A673 (cell line): ENCODE data around the gene KLHL1. TPM values are rescaled to one million over a fixed set of nuclear protein-coding genes. Genes with fewer than 3 reads are reported as not detected.

Source experiments
- BruUV-seq: library from RNA; stranded (reverse); fragments of 400-500 nt; replicated peaks from 2 replicates; lab custom pipeline; 2021; lab: Mats Ljungman, UMichigan
- CTCF ChIA-PET: fragments of 300-600 bp; sonication (Branson Sonifier 250); formaldehyde crosslinking; loops from one replicate; lab custom pipeline; 2022; ENCODE audit warnings: antibody characterized with exemption; lab: Charles Lee
- POLR2A ChIA-PET: fragments of 300-600 bp; sonication (Branson Sonifier 250); formaldehyde crosslinking; loops from one replicate; lab custom pipeline; 2022; ENCODE audit warnings: antibody characterized with exemption; ENCODE audit not compliant: low non-redundant PET; lab: Charles Lee
- DNase-seq: peaks from one replicate; pipeline ENCODE4 v3.0.0-alpha.2; 2015; ENCODE audit warnings: low spot score
- H3K27ac ChIP-seq: fragments of 200-600 bp; sonication (generic); 2 replicates; pipeline ENCODE4 v1.5.1; 2016; ENCODE audit warnings: mixed run types, low read depth, mild to moderate bottlenecking, mixed read lengths, antibody characterized with exemption, low read length; ENCODE audit not compliant: poor library complexity, severe bottlenecking
- H3K27me3 ChIP-seq: fragments of 200-600 bp; sonication (generic); replicated peaks from 2 replicates; pipeline ENCODE4 v1.6.1; 2017; ENCODE audit warnings: mixed run types, low read depth, mild to moderate bottlenecking, mixed read lengths, antibody characterized with exemption, low read length; ENCODE audit not compliant: insufficient read depth, poor library complexity
- H3K36me3 ChIP-seq: fragments of 200-600 bp; sonication (generic); 2 replicates; pipeline ENCODE4 v1.6.1; 2016; ENCODE audit warnings: mixed run types, mild to moderate bottlenecking, mixed read lengths, antibody characterized with exemption, low read length; ENCODE audit not compliant: insufficient read depth, poor library complexity, severe bottlenecking
- H3K4me1 ChIP-seq: fragments of 200-600 bp; sonication (generic); 2 replicates; pipeline ENCODE4 v1.6.1; 2017; ENCODE audit warnings: mixed run types, mild to moderate bottlenecking, mixed read lengths, antibody characterized with exemption, low read length; ENCODE audit not compliant: insufficient read depth, poor library complexity, severe bottlenecking
- H3K4me3 ChIP-seq: fragments of 200-600 bp; sonication (generic); 2 replicates; pipeline ENCODE4 v1.5.1; 2016; ENCODE audit warnings: low read depth, mixed run types, mild to moderate bottlenecking, mixed read lengths, low read length; ENCODE audit not compliant: poor library complexity, severe bottlenecking
- H3K9me3 ChIP-seq: fragments of 200-600 bp; sonication (generic); 2 replicates; pipeline ENCODE4 v1.6.1; 2016; ENCODE audit warnings: mixed run types, low read depth, mild to moderate bottlenecking, mixed read lengths, antibody characterized with exemption, low read length; ENCODE audit not compliant: poor library complexity, severe bottlenecking
- EZH2 ChIP-seq: fragments of 200-600 bp; sonication (generic); IDR thresholded peaks from 2 replicates; pipeline ENCODE4 v1.6.1; 2017; ENCODE audit warnings: borderline replicate concordance, low read depth, mild to moderate bottlenecking, mixed read lengths, antibody characterized with exemption, low read length; ENCODE audit not compliant: poor library complexity, severe bottlenecking
- intact Hi-C: fragments of 100-400 bp; cut with micrococcal nuclease; formaldehyde crosslinking; loops from one replicate; pipeline ENCODE4 v1.10.0; 2022; ENCODE audit not compliant: unreplicated experiment
- total RNA-seq: library from RNA; stranded (reverse); gene quantifications from 2 replicates; pipeline ENCODE4 v1.2.3, GENCODE V29; 2021
- TF ChIP-seq, protein P1 (sequence below): fragments of 300-800, 200-600 bp; sonication (generic); conservative IDR thresholded peaks from 2 replicates; pipeline ENCODE4 v1.5.1; 2017; ENCODE audit warnings: low read depth, mild to moderate bottlenecking, antibody characterized with exemption, low read length, moderate library complexity, mixed read lengths

Gene KLHL1
- total RNA-seq, 1 experiment from 2014 or later = not detected

DNA sequence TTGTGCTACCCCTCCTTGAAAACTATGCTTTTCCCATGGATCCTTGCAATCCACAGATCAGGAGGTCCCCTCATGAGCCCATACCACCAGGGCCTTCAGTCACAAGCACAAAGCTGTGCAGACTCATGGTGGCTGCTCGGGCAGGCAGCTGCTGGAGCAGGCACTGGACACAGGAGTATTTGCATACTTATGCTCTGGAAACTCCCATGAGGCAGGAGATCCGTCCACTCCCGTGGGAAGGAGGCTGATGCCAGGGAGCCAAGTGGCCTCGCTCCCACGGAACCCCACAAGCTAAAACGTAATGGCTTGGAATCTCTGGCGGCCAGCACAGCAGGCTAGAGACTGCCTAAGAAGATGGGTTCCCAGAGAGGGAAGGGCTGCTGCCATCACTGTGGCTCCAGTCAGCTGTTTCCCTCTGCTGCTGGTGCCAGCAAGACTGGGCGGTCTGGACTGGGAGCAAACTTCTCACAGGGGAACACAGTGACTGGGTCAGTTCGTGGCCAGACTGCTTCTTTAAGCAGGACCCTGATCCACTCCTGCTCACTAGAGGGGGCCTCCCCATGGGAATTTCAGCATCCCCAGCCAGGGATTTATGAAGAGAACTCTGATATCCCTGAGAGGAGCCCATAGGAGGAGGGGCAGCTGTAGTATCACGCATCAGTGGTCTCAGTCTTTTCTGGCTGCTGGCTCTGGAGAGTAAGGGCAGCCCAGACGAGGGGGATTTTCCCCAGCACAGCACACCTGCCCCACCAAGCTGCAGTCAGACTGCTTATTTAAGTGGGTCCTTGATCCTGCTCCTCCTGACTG, 370.9 kb downstream of the KLHL1 start:
- TF ChIP-seq, protein P1, sequence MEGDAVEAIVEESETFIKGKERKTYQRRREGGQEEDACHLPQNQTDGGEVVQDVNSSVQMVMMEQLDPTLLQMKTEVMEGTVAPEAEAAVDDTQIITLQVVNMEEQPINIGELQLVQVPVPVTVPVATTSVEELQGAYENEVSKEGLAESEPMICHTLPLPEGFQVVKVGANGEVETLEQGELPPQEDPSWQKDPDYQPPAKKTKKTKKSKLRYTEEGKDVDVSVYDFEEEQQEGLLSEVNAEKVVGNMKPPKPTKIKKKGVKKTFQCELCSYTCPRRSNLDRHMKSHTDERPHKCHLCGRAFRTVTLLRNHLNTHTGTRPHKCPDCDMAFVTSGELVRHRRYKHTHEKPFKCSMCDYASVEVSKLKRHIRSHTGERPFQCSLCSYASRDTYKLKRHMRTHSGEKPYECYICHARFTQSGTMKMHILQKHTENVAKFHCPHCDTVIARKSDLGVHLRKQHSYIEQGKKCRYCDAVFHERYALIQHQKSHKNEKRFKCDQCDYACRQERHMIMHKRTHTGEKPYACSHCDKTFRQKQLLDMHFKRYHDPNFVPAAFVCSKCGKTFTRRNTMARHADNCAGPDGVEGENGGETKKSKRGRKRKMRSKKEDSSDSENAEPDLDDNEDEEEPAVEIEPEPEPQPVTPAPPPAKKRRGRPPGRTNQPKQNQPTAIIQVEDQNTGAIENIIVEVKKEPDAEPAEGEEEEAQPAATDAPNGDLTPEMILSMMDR = no peak
- no peak for TF ChIP-seq EZH2
- intact Hi-C loops = no loop called here
- peaks cover 6% of the 10 kb centered on the region for H3K27me3 ChIP-seq
- H3K9me3 ChIP-seq = no peaks in the 10 kb centered on the region
- CTCF ChIA-PET = no interaction called here
- POLR2A ChIA-PET = no interaction called here
- H3K4me1 ChIP-seq = no peaks in the 10 kb centered on the region
- H3K36me3 ChIP-seq = no peaks in the 10 kb centered on the region
- no peak overlapping the region for H3K4me3 ChIP-seq
- no TSS peak for BruUV-seq
- H3K27ac ChIP-seq = no peak overlapping the region
- no peak for DNase-seq

DNA sequence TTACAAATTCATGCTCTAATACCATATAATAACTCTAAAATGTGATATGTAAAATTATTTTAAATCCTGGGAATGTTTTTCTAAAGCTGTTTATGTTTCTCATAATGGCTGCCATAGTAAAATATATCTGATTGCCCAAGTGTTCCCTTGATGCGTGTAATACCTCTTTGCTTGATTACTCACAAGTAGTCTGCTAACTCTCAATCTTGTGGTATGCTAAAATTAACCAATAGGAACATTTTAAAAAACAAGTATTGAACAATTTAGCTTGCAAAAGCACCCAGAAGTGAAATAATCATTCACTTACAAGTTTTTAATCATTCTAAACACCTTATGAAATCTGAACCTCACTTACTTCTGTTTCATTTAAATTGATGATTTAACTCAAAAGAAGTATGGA, 386.6 kb downstream of the KLHL1 start:
- ChIA-PET CTCF (no interaction called here), POLR2A (no interaction called here)
- TF ChIP-seq EZH2 = no peak
- TF ChIP-seq, protein P1 = no peak
- no peak for DNase-seq
- no peak overlapping the region for H3K27ac ChIP-seq
- intact Hi-C loops = no loop called here
- H3K4me3 ChIP-seq = no peak overlapping the region
- H3K36me3 ChIP-seq = no peaks in the 10 kb centered on the region
- no peaks in the 10 kb centered on the region for H3K4me1 ChIP-seq
- BruUV-seq = no TSS peak
- no peaks in the 10 kb centered on the region for H3K27me3 ChIP-seq
- no peaks in the 10 kb centered on the region for H3K9me3 ChIP-seq

DNA sequence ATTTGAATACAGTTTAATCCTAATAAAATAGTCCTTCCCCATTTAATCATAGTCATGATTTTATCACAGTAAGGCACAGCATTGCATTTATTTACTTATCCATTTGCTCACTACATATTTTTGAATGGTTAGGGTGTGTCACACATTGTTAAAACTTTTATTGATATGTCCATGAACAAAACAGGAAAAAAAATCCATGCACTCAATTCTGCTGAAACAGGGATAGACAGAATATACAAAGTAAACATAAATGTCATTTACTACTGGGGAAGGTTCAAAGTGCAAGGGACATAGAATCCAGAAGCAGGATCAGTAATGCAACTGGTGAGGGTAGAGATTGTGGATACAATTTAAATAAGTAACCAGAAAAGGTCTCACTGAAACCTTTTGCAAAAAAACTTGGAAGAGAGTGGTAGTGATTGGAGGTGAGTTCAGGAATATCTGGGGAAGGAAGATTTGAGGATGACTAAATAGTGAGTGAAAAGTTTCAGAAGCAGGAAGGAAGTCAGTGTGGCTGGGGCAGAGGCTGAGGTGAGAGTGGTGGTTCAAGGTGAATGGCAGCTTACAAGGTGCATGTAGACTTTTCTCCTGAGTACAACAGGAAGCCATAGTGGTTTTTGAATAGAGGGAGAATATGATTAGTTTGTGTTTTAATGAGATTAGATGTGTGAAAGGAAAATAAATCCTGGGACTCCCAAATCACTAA, 387.8 kb downstream of the KLHL1 start:
- Histone ChIP-seq H3K36me3 (no peaks in the 10 kb centered on the region), H3K4me1 (no peaks in the 10 kb centered on the region), H3K27me3 (no peaks in the 10 kb centered on the region), H3K27ac (no peak overlapping the region), H3K4me3 (no peak overlapping the region), H3K9me3 (no peaks in the 10 kb centered on the region)
- TF ChIP-seq, protein P1 = no peak
- no peak for TF ChIP-seq EZH2
- ChIA-PET CTCF (no interaction called here), POLR2A (no interaction called here)
- no TSS peak for BruUV-seq
- intact Hi-C loops = no loop called here
- no peak for DNase-seq
